Smooth muscle cell of the brain vasculature (primary cell): Measurements from ENCODE around the gene ADCY2.

Experiments
- DNase-seq: peaks from one replicate; pipeline ENCODE4 v3.0.0-alpha.2; 2012; ENCODE audit warnings: low read depth, low spot score

ADCY2 gene

GRCh38 chr5:7592910-7593309 is 197.0 kb downstream of the ADCY2 start:
- DNase-seq: no peak

- DNase-seq: no peak
Measured at GRCh38 chr5:7597059-7597642, 201.2 kb downstream of the ADCY2 start.

DNA sequence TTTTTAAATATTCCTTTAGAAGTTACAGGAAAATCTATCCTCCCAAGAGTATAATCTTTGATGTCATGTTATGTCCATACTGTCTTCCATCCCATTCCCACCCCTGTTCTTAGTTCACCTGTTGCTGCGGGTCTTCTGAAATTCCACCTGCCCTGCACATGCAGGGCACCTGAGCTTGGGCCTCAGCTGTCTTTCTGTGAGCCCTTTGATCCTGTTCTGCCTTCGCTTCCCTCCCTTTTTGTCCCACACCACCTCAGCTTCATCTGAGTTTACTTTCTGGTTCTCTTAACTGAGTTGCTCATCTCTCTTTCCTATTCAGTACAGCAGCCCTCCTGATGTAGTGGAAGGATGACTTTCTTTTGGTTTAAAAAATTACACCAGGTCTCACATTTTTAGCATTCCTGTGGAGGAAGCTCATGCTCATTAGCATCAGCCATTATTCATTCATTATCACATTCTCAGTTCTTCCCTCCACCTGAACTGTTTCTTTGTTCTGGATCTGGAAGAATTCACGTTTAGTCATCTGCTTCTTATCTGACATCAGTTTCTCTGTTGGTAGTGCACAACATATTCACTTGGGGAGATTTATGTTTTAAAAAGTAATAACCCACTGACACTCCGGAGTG is 211.0 kb downstream of the ADCY2 start:
- DNase-seq: no peak

DNA sequence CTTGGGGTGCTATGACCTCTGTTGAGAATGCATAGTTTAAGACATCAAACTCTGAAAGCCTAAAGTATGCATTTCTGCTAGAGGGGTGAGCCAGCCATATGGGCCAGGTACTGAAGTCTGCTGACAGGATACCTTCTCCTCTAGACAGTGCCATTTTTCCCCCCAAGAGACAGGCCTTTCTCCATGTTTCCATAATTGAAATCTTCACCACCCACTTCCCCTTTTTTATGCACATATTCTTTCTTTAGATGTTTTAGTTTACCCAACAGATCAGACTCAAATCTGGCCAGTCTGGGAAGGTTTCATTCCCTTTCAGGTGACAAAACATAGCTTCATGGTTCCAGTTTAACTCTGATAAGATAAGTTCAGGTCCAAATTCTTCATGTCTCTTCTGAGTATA is 212.8 kb downstream of the ADCY2 start:
- no peak for DNase-seq

GRCh38 chr5:7609726-7610125 is 213.8 kb downstream of the ADCY2 start:
- DNase-seq: no peak

DNA sequence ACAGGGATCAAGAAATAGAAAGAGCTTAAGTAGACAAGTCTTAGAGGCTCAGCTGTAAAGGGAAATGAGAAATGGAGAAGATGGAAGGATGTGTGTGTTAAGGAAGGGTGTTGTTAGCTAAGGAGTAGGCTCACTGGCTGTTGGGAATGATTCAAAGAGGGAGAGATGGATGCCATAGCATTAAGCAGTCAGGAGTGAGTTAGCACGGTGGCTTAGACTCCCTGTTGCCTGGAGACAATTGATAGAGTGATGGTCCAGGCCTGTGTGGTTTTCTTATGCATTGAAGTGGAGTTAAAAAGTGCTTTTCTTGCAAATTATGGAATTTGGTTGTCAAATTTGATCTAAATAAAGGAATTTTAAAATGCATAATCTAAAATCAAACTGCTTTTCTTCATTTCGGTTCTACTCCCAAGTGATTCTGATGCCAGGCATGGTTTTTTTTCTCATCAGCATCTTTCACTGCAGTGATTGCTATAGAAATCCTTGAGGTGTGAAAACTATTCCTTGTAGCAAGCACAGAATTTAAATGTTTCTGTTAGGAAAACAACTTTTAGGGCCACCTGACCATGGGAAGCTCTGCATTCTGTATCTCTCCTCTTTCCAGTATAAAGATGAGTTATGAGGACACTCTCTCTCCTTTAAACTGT is 214.7 kb downstream of the ADCY2 start:
- no peak for DNase-seq

GRCh38 chr5:7611518-7611917 is 215.6 kb downstream of the ADCY2 start:
- no peak for DNase-seq

DNA sequence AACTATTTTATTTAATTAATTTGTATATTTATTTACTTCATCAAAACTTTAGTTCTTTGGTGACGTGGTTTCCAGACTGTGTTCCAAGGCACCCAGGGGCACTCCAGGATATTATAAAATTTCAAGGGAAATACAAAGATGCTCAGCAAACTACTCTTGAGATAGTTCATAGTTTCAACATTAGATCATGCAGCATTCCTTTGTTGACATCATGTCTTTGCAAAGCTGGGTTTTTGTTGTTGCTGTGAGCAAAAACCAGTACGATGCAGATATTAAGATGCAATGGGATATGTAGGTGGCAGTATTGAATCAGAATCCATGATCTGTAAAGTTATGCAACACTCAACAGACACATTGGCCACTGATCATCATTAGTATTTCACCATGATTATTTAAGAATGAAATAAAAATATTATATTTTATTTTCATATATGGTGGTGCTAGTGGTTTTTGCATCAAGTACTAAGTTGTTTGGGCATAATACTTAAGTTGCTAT is 219.7 kb downstream of the ADCY2 start:
- DNase-seq: no peak

- DNase-seq: no peak
Measured at GRCh38 chr5:7616897-7617296, 221.0 kb downstream of the ADCY2 start.

GRCh38 chr5:7622498-7622897 is 226.6 kb downstream of the ADCY2 start:
- DNase-seq: no peak

- DNase-seq: no peak
Measured at GRCh38 chr5:7625740-7626139, 229.8 kb downstream of the ADCY2 start.

GRCh38 chr5:7628248-7628647 is 232.3 kb downstream of the ADCY2 start:
- DNase-seq: no peak

GRCh38 chr5:7628820-7629219 is 232.9 kb downstream of the ADCY2 start:
- DNase-seq: no peak

DNA sequence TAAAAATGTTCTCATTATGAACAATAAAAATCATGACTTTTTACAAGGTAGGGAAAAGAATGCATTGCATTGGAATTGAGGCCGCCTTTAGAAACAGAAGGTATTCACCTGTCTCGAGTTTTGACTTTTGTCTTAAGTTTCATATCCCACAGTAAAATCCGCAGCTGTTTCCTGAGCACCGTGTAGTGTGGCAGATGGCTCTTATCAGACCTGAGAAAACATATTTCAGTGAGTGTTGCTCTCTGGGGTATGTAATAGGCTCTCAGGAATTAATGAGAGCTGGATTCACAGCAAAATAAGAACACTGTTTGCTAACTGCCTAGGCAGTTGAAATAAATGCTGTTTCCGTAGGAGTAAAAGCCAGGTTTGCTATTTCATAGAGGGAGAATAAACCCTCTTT is 233.6 kb downstream of the ADCY2 start:
- no peak for DNase-seq

- DNase-seq: no peak
Measured at GRCh38 chr5:7634837-7635236, 238.9 kb downstream of the ADCY2 start.

DNA sequence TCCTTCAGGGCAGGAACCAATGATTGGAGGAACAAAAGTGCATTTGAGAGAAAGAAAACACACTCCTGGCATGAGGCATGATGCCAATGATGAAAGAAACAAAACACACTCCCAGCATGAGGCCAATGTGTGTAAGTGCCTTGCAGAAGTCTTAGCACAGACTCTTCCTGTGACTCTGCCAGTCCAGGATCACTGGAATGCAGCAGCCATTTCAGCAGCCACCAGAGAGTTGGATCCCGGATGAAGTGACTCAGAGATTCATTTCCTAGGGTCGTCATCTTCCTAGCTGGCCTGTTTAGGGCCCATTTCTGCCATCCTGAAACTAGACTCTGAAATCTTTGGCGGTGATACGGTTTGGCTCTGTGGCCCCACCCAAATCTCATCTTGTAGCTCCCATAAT is 242.5 kb downstream of the ADCY2 start:
- peak; percentile 69 for DNase-seq

DNA sequence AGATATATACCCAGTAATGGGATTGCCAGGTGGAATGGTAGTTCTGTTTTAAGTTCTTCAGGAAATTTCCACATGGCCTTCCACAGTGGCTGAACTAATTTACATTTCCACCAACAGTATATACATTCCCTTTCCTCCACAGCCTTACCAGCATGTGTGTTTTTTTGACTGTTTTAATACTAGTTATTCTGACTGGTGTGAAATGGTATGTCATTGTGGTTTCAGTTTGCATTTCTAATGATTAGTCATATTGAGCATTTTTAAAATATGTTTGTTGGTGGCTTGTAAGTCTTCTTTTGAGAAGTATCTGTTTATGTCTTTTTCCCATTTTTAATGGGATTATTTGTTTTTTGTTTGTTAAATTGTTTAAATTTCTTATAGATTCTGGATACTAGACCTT is 246.1 kb downstream of the ADCY2 start:
- no peak for DNase-seq

- DNase-seq: no peak
Measured at GRCh38 chr5:7644723-7645122, 248.8 kb downstream of the ADCY2 start.

- DNase-seq: no peak
Measured at GRCh38 chr5:7650755-7651154, 254.8 kb downstream of the ADCY2 start.

- DNase-seq: no peak
Measured at GRCh38 chr5:7653046-7653445, 257.1 kb downstream of the ADCY2 start.

DNA sequence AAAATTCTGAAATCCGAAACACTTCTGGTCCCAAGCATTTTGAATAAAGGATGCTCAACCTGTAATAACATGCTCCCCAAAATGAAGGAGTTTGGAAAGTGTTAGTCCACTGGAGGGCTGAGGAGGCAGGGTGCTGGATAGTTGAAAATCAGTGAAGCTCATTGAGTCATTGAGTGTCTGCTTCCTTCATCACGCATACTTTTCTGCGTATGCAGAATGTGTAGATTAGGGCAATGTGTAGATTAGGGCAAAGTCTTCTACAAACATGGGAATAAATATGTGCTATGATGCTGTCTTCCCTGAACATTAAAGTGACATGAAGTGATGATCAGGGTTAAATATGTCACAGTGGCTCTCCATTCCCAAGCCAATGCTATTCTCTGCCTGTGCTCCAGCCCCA is 261.2 kb downstream of the ADCY2 start:
- no peak for DNase-seq

DNA sequence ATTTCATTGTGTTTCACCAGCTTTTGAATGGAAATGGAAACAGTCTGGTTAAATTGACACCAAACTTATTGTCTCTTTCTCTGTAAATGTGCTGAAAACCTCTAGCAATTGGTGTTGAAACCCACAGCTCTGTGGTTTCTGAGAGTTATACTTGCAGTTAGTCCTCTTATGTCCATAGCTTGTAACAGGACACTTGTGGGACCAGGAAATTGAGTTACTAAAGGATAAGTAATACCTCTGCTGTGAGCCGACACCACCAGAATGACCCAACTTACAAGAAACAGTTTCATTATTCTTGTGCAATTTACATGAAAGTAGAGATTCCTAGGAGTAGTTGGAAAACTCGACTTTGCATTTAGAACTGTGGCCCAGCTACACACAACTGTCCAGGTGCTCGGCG is 263.5 kb downstream of the ADCY2 start:
- DNase-seq: no peak

GRCh38 chr5:7662289-7662688 is 266.4 kb downstream of the ADCY2 start:
- DNase-seq: no peak
